Measurements from ENCODE around the gene FAXDC2. TPM values are rescaled to one million over a fixed set of nuclear protein-coding genes. Genes with fewer than 3 reads are reported as not detected.

Gene FAXDC2
- 2.6 and 4.2 TPM in 2 replicates for total RNA-seq (2014; rRNA removed; shearing (Covaris generic))

DNA sequence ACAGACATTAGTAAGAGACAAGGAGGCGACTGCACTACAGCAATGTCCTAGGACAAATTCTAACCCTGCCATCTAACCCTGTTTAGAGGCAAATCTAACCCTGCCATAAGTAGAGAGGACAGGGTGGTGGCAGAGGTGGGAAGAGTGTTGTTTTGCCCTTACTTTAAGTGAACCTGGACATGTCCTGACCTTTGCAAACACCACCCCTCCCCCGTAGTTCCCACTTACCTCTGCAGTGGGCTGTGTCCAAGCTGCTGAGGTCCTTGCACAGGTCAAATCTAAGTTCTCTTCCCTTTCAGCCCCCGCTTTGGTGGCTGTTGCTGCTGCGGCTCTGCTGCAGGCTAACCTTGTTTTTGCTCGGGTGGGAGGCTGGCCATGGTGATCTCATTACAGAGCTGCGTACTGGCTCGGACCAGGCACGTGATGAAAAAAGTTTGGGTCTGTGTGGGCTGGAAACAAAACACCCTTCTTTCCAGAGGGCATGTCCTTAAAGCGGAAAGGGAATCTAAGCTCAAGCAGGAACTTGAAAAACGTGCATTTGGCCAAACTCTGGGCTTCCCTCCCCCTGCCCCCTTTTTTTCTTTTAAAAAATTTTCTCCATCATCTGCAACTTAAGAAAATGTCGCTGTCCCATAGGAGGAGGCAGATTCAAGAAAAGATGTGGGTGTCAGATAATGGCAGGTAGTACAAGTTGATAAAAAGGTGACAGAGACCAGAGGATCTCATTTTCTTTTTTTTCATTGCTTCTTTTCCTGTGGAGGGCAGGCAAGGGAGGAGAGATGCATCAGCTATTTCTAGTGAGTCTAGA lies at the start of gene FAXDC2:
Gene FAXDC2, minus strand, starts transcription at position 349 of the 808 bp plus-strand sequence. CDS start 12,425 bp downstream, outside the sequence.
- Histone ChIP-seq H3K4me3 (peak within 1 kb of the TSS; percentile 48), H3K27ac (peak within 1 kb of the TSS; percentile 27; the same call in 1 of the 2 replicates)
- DNase-seq: peak; percentile 76 to 87

DNA sequence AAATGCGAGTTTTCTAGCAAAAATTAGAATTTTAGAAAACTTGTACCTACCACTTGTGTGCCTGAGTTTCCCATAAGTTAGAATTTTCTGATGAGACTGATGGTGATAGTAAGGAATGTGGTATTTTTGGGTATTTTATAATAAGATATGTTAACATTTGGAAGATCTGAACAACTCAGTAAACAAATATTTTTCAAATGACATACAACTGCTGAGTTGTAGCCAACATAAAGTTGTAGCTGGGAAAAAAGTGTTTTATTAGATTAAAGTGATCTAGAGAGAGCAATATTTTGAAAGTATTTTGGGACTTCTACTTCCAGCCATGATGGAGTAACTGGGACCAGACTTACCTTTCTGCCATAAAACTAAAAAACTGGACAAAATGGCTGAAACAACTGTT lies 49.7 kb upstream of the FAXDC2 start:
- no peak overlapping the region for H3K27ac ChIP-seq
- no peak overlapping the region for H3K4me3 ChIP-seq
- no peaks in the 10 kb centered on the region for H3K9me3 ChIP-seq (replicated peaks)
- peaks cover 93% of the 10 kb centered on the region for H3K36me3 ChIP-seq
- H3K4me1 ChIP-seq: no peaks in the 10 kb centered on the region
- no peaks in the 10 kb centered on the region for H3K27me3 ChIP-seq
- no peak for DNase-seq

More for the DNA sequence above, at the start of gene FAXDC2:
- Histone ChIP-seq H3K9me3 (replicated peaks) (no peaks in the 10 kb centered on the region), H3K27me3 (no peaks in the 10 kb centered on the region), H3K36me3 (no peaks in the 10 kb centered on the region), H3K4me1 (0 out of 2 replicates have a peak, but pooled peaks cover 4% of the 10 kb centered on the region)

- H3K27ac ChIP-seq: no peak overlapping the region
- no peaks in the 10 kb centered on the region for H3K4me1 ChIP-seq
- no peak overlapping the region for H3K4me3 ChIP-seq
- H3K36me3 ChIP-seq: peaks cover 92% of the 10 kb centered on the region
- no peaks in the 10 kb centered on the region for H3K27me3 ChIP-seq
- DNase-seq: no peak
- H3K9me3 ChIP-seq (replicated peaks): no peaks in the 10 kb centered on the region
Observed at GRCh38 chr5:154899151-154899816, 48.9 kb upstream of the FAXDC2 start.

DNA sequence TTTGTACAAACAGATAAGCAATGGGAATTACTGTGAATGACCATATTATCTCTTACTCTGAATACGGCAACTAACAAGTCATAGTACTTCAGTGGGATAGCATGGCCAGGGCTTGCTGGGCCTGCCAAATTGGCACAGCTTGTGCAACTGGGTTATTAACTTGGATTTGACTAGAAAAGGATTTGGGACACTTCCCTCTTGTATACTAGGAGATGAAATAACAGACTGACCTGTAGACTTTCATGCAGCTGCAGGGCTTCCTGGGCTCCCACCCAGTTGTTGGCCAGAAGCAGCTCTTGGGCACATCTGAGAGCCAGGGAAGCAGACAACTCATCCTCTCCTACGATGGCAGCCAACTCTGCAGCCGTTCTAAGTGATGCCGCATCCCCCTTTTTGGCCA lies 47.8 kb upstream of the FAXDC2 start:
- no peaks in the 10 kb centered on the region for H3K9me3 ChIP-seq (replicated peaks)
- H3K27me3 ChIP-seq: no peaks in the 10 kb centered on the region
- H3K4me3 ChIP-seq: no peak overlapping the region
- H3K27ac ChIP-seq: no peak overlapping the region
- H3K36me3 ChIP-seq: peaks cover 92% of the 10 kb centered on the region
- DNase-seq: no peak
- H3K4me1 ChIP-seq: no peaks in the 10 kb centered on the region

- no peak overlapping the region for H3K4me3 ChIP-seq
- no peaks in the 10 kb centered on the region for H3K27me3 ChIP-seq
- peaks cover 82% of the 10 kb centered on the region for H3K36me3 ChIP-seq
- DNase-seq: no peak
- H3K4me1 ChIP-seq: no peaks in the 10 kb centered on the region
- H3K9me3 ChIP-seq (replicated peaks): no peaks in the 10 kb centered on the region
- H3K27ac ChIP-seq: no peak overlapping the region
Observed at GRCh38 chr5:154896562-154897165, 46.3 kb upstream of the FAXDC2 start.

GRCh38 chr5:154895606-154896561 lies 45.5 kb upstream of the FAXDC2 start:
- no peaks in the 10 kb centered on the region for H3K9me3 ChIP-seq (replicated peaks)
- H3K27me3 ChIP-seq: no peaks in the 10 kb centered on the region
- H3K36me3 ChIP-seq: peaks cover 81% of the 10 kb centered on the region
- H3K4me3 ChIP-seq: no peak overlapping the region
- DNase-seq: no peak
- H3K27ac ChIP-seq: no peak overlapping the region
- no peaks in the 10 kb centered on the region for H3K4me1 ChIP-seq

DNA sequence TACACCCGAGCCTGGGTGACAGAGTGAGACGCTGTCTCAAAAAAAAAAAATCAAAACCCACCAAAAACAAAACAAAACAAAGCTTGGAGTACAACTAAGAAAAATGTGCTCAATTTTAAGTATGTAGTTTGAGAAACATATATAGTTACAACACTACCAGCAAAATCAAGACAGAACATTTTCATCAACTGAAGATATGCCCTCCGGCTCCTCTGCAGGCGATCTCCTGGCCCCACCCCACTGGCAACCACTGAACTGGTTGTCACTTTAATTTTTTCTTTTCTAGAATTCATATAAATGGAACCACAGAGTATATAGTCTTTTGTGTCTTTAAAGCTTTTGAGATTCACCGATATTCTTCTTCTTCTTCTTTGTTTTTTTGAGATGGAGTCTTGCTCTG lies 43.0 kb upstream of the FAXDC2 start:
- Histone ChIP-seq H3K27me3 (no peaks in the 10 kb centered on the region), H3K9me3 (replicated peaks) (no peaks in the 10 kb centered on the region), H3K4me3 (no peak overlapping the region), H3K27ac (no peak overlapping the region), H3K4me1 (no peaks in the 10 kb centered on the region), H3K36me3 (peaks cover 79% of the 10 kb centered on the region)
- DNase-seq: no peak

DNA sequence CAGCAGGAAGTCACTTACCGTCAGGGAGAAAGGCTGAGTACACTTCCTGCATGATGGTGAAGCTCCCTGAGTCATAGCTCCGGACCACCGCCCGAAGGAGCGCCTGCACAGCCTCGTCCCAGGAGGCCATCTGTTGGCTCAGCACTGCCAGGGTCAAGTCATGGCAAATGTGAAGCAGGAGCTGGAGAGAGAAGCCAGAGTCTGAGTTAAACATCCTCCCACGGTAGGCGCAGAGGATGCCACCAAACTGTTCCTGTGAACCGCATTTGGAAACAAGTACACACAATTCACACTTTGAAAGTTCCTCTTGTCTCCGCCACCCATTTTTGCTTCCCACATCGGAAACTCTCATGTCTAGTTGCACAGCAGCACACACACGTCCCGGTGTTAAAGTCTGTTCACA lies 42.0 kb upstream of the FAXDC2 start:
- Histone ChIP-seq H3K4me1 (no peaks in the 10 kb centered on the region), H3K27ac (no peak overlapping the region), H3K9me3 (replicated peaks) (no peaks in the 10 kb centered on the region), H3K4me3 (no peak overlapping the region), H3K36me3 (peaks cover 79% of the 10 kb centered on the region), H3K27me3 (no peaks in the 10 kb centered on the region)
- no peak for DNase-seq

DNA sequence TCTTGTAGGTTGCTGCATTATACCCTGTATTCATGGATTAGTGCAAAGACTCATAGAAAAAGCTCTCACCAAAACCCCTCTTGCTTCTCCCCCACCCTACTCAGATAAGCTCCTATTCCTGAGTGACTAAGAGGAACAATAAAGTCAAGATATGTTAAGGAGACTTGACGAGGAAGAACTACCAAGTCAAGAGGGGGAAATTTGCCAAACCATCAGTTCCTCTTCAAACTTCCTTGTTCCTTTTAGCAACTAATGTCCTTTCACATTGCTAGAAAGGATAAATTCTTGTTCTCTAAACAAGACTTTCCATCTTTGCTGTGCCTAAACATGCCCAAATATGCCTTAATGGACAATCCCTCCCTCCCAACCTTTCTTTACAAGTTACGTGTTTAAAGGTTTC lies 35.0 kb upstream of the FAXDC2 start:
- no peaks in the 10 kb centered on the region for H3K4me1 ChIP-seq
- no peak for DNase-seq
- peaks cover 62% of the 10 kb centered on the region for H3K36me3 ChIP-seq

DNA sequence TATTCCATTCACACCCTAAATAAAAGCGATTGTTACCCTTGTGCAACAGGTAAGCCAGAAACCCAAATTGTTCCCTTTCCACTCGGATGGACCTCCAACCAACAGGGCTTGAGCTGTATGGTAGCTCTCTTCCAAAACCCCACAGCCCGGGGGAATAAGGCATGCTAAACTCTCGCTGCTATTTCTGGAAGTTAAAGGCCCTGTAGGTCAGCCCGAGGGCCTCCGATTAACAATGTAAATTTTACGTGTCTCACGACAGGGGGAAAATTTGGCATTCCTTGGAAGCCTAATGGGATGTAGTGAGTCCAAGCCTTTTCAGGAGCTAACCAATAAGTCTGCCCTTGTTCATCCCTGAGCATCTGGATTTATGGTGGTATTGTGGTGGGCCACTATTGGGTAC lies 34.0 kb upstream of the FAXDC2 start:
- no peak for DNase-seq
- Histone ChIP-seq H3K4me1 (no peaks in the 10 kb centered on the region), H3K4me3 (no peak overlapping the region)

More for the DNA sequence above, 35.0 kb upstream of the FAXDC2 start:
- H3K27me3 ChIP-seq: no peaks in the 10 kb centered on the region
- H3K4me3 ChIP-seq: no peak overlapping the region
- H3K9me3 ChIP-seq (replicated peaks): peaks cover 11% of the 10 kb centered on the region
- no peak overlapping the region for H3K27ac ChIP-seq

DNA sequence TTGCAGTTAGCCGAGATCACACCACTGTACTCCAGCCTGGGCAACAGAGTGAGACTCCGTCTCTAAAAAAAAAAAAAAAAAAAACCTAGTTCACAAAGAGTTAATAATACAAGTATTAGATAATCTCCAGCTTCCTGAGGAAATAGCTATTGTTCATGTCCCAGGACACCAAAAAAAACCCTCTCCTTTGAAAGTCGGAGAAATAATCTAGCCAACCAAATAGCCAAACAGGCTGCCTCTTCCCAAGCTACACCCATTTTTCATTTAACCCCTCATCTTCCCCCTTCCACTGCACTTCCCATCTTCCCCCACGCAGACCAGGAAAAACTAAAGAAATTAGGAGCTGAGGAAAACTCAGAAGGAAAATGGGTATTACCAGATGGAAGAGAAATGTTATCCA lies 31.6 kb upstream of the FAXDC2 start:
- Histone ChIP-seq H3K27ac (no peak overlapping the region), H3K9me3 (replicated peaks) (peaks cover 11% of the 10 kb centered on the region), H3K4me3 (no peak overlapping the region), H3K4me1 (no peaks in the 10 kb centered on the region), H3K36me3 (peaks cover 35% of the 10 kb centered on the region), H3K27me3 (no peaks in the 10 kb centered on the region)
- no peak for DNase-seq

More for the DNA sequence above, 34.0 kb upstream of the FAXDC2 start:
- Histone ChIP-seq H3K27ac (no peak overlapping the region), H3K9me3 (replicated peaks) (peaks cover 11% of the 10 kb centered on the region), H3K36me3 (peaks cover 52% of the 10 kb centered on the region), H3K27me3 (no peaks in the 10 kb centered on the region)

- H3K36me3 ChIP-seq: peaks cover 28% of the 10 kb centered on the region
- no peaks in the 10 kb centered on the region for H3K27me3 ChIP-seq
- DNase-seq: no peak
- no peaks in the 10 kb centered on the region for H3K9me3 ChIP-seq (replicated peaks)
- no peaks in the 10 kb centered on the region for H3K4me1 ChIP-seq
- no peak overlapping the region for H3K27ac ChIP-seq
- no peak overlapping the region for H3K4me3 ChIP-seq
Observed at GRCh38 chr5:154878642-154879335, 28.4 kb upstream of the FAXDC2 start.

- DNase-seq: no peak
- Histone ChIP-seq H3K36me3 (peaks cover 59% of the 10 kb centered on the region), H3K27ac (no peak overlapping the region), H3K4me1 (no peaks in the 10 kb centered on the region), H3K9me3 (replicated peaks) (no peaks in the 10 kb centered on the region), H3K4me3 (no peak overlapping the region), H3K27me3 (no peaks in the 10 kb centered on the region)
Observed at GRCh38 chr5:154873791-154874331, 23.5 kb upstream of the FAXDC2 start.

Measured in SJCRH30 (cell line).